HCT116 (cell line): ENCODE measurements around the gene NRGN. TPM values are rescaled to one million over a fixed set of nuclear protein-coding genes. Genes with fewer than 3 reads are reported as not detected.
A peak's percentile ranks its signal among the peaks of the same experiment; 100 is the strongest.

Source experiments
- ATAC-seq: fragments of 200-7000 bp; cut with Tn5 transposase; 2 replicates; pipeline ENCODE4 v1.9.1; 2020; ENCODE audit warnings: mild to moderate bottlenecking, moderate library complexity
- BruUV-seq: library from RNA; stranded (reverse); fragments of 400-500 nt; replicated peaks from 2 replicates; lab custom pipeline; 2021; lab: Mats Ljungman, UMichigan
- CTCF ChIA-PET: fragments of 300-600 bp; sonication (Branson Sonifier 250); formaldehyde crosslinking; loops from one replicate; lab custom pipeline; 2021; ENCODE audit warnings: antibody characterized with exemption; lab: Charles Lee
- POLR2A ChIA-PET: fragments of 300-600, 350-600 bp; sonication (Branson Sonifier 250); formaldehyde crosslinking; loops from one replicate; lab custom pipeline; 2021; ENCODE audit warnings: antibody characterized with exemption; lab: Charles Lee
- RAD21 ChIA-PET, 2 experiments: fragments of 300-600 bp; sonication (Branson Sonifier 250); formaldehyde crosslinking; loops; one replicate each; lab custom pipeline; 2023; ENCODE audit warnings: low total read pairs in 2 of 2; ENCODE audit not compliant: uncharacterized antibody in 2 of 2, unreplicated experiment in 2 of 2, low non-redundant PET in 1 of 2; lab: Charles Lee
- DNase-seq: peaks from one replicate; pipeline ENCODE4 v3.0.0-alpha.2; 2010; ENCODE audit warnings: low read depth, low spot score
- H2AFZ ChIP-seq: fragments of 200-600 bp; shearing (Covaris generic), sonication (generic); 2 replicates; pipeline ENCODE4 v1.6.1; 2017; ENCODE audit warnings: low read depth, mixed run types, mixed read lengths, antibody characterized with exemption, low read length; ENCODE audit not compliant: poor library complexity, severe bottlenecking
- H3K27ac ChIP-seq: 2 replicates; pipeline ENCODE4 v1.5.1; 2012; ENCODE audit warnings: low read depth, low read length
- H3K27me3 ChIP-seq: fragments of 200-600 bp; sonication (generic); 2 replicates; pipeline ENCODE4 v1.6.1; 2016; ENCODE audit warnings: mixed run types, low read length, mixed read lengths; ENCODE audit not compliant: insufficient read depth
- H3K36me3 ChIP-seq, 2 experiments: fragments of 200-500 bp in 1 of 2; fragments of 200-600 bp in 1 of 2; sonication (Bioruptor generic) in 1 of 2; sonication (generic) in 1 of 2; 2 replicates each; pipeline versions ENCODE4 v1.5.1 to v1.6.1; 2014 to 2016; ENCODE audit warnings: low read length in 2 of 2, inconsistent platforms in 1 of 2, mixed read lengths in 1 of 2, mixed run types in 1 of 2; ENCODE audit not compliant: insufficient read depth in 2 of 2, control insufficient read depth in 1 of 2
- H3K4me1 ChIP-seq, 2 experiments: fragments of 200-600 bp in 1 of 2; sonication (generic) in 1 of 2; 2 replicates each; pipeline versions ENCODE4 v1.5.1 to v1.6.1; 2012 to 2017; ENCODE audit warnings: low read length in 2 of 2, inconsistent platforms in 1 of 2, mild to moderate bottlenecking in 1 of 2, mixed read lengths in 1 of 2, mixed run types in 1 of 2, moderate library complexity in 1 of 2; ENCODE audit not compliant: insufficient read depth in 2 of 2, control insufficient read depth in 1 of 2
- H3K4me2 ChIP-seq: fragments of 200-600 bp; sonication (generic); 2 replicates; pipeline ENCODE4 v1.6.1; 2017; ENCODE audit warnings: mixed run types, low read length, mixed read lengths
- H3K4me3 ChIP-seq, 2 experiments: fragments of 200-600 bp in 1 of 2; sonication (generic) in 1 of 2; replicated peaks in 1 of 2; 2 replicates each; pipeline ENCODE4 v1.5.1; 2011 to 2016; ENCODE audit warnings: low read length in 2 of 2, control low read depth in 1 of 2, low read depth in 1 of 2, mild to moderate bottlenecking in 1 of 2, mixed read lengths in 1 of 2, mixed run types in 1 of 2
- H3K79me2 ChIP-seq: fragments of 200-600 bp; sonication (generic); 2 replicates; pipeline ENCODE4 v1.6.1; 2017; ENCODE audit warnings: mild to moderate bottlenecking, mixed run types, low read length, moderate library complexity, mixed read lengths; ENCODE audit not compliant: insufficient read depth
- H3K9ac ChIP-seq: fragments of 200-600 bp; sonication (generic); 2 replicates; pipeline ENCODE4 v1.6.1; 2016; ENCODE audit warnings: low read length, mixed read lengths
- H3K9me2 ChIP-seq: fragments of 200-600 bp; sonication (generic), shearing (Covaris generic); 2 replicates; pipeline ENCODE4 v1.6.1; 2017; ENCODE audit warnings: mixed run types, mild to moderate bottlenecking, moderate library complexity; ENCODE audit not compliant: insufficient read depth
- H3K9me3 ChIP-seq, 2 experiments: fragments of 200-500 bp in 1 of 2; fragments of 200-600 bp in 1 of 2; sonication (Bioruptor generic) in 1 of 2; sonication (generic) in 1 of 2; 2 replicates each; pipeline ENCODE4 v1.6.1; 2014 to 2017; ENCODE audit warnings: low read length in 2 of 2, mixed read lengths in 2 of 2, inconsistent platforms in 1 of 2, low read depth in 1 of 2, mild to moderate bottlenecking in 1 of 2, mixed run types in 1 of 2, moderate library complexity in 1 of 2; ENCODE audit not compliant: control insufficient read depth in 1 of 2, insufficient read depth in 1 of 2
- H4K20me1 ChIP-seq: fragments of 200-600 bp; sonication (generic), shearing (Covaris generic); 2 replicates; pipeline ENCODE4 v1.6.1; 2017; ENCODE audit warnings: mixed run types, mild to moderate bottlenecking, moderate library complexity; ENCODE audit not compliant: insufficient read depth
- CBX3 ChIP-seq: IDR thresholded peaks from 2 replicates; pipeline ENCODE4 v1.6.1; 2012; ENCODE audit warnings: low read depth
- EZH2phosphoT487 ChIP-seq: fragments of 200-600 bp; IDR thresholded peaks from 2 replicates; pipeline ENCODE4 v1.6.1; 2018; ENCODE audit warnings: antibody characterized with exemption, borderline replicate concordance
- POLR2AphosphoS5 ChIP-seq: IDR thresholded peaks from 2 replicates; pipeline ENCODE4 v1.6.1; 2011; ENCODE audit warnings: mild to moderate bottlenecking, low read depth, low read length, moderate library complexity
- RAD21 ChIP-seq: IDR thresholded peaks from 2 replicates; pipeline ENCODE4 v1.6.1; 2012; ENCODE audit warnings: low read depth, mild to moderate bottlenecking
- TCF7L2 ChIP-seq: IDR thresholded peaks from 2 replicates; pipeline ENCODE4 v1.7.0; 2011; ENCODE audit warnings: borderline replicate concordance, inconsistent platforms; ENCODE audit not compliant: insufficient read depth, insufficient read length; ENCODE audit errors: extremely low read depth
- YY1 ChIP-seq: IDR thresholded peaks from 2 replicates; pipeline ENCODE4 v1.6.1; 2011; ENCODE audit warnings: low read length, low read depth, moderate library complexity, mild to moderate bottlenecking; ENCODE audit not compliant: insufficient replicate concordance; ENCODE audit errors: extremely low read depth
- intact Hi-C: fragments of 100-400 bp; cut with micrococcal nuclease; formaldehyde crosslinking; loops from 2 replicates; pipeline ENCODE4 v1.10.0; 2022
- total RNA-seq: library from RNA; stranded (reverse); gene quantifications from one replicate; pipeline ENCODE4 v1.2.1, GENCODE V29; 2021; ENCODE audit not compliant: unreplicated experiment
- TF ChIP-seq, protein P1 (sequence below), 3 experiments: fragments of 200-600 bp in 1 of 3; sonication (generic) in 1 of 3; IDR thresholded peaks in 2 of 3; conservative IDR thresholded peaks in 1 of 3; 2 replicates each; pipeline ENCODE4 v1.5.1; 2012 to 2017; ENCODE audit warnings: low read depth in 2 of 3, low read length in 2 of 3, antibody characterized with exemption in 1 of 3, borderline replicate concordance in 1 of 3, control low read depth in 1 of 3, mild to moderate bottlenecking in 1 of 3, mixed read lengths in 1 of 3, mixed run types in 1 of 3, moderate library complexity in 1 of 3; ENCODE audit not compliant: insufficient read depth in 1 of 3
- TF ChIP-seq, protein P2 (sequence below): IDR thresholded peaks from 2 replicates; pipeline ENCODE4 v1.6.1; 2012

The NRGN gene
- total RNA-seq, 1 experiment from 2014 or later = 33.3 TPM

DNA sequence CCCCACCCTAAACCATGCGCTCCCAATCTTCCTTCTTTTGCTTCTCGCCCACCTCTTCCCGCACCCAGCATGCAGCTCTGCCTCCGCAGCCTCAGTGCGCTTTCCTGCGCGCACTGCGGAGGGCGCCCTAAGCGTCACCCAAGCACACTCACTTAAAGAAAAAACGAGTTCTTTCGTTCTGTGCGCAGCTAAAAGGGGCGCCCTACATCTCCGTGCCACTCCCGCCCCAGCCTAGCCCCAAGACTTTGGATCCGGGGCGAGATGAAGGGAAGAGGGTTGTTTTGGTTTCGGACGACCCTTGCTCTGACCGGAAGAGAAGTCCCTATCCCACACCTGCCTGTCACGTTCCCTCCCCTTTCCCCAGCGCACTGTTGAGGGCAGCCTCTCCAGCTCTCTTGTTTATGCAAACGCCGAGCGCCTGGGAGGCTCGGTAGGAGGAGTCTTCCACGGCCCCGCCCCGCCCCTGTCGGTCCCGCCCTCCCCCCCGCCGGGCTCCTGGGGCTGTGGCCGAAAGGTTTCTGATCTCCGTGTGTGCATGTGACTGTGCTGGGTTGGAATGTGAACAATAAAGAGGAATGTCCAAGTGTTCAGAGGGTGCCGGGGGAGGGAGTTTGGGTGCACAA lies 7.0 kb downstream of the NRGN start:
- no peaks in the 10 kb centered on the region for H3K27me3 ChIP-seq
- H3K27ac ChIP-seq = peak overlapping the region; percentile 56
- POLR2A ChIA-PET = interaction anchor here (0.8 to 1.3 kb wide), 2 partner anchors 12 to 17 kb away, joined by 3 to 5 read pairs; no protein-coding TSS in a partner anchor
- H3K4me3 ChIP-seq = peak overlapping the region; percentile 56 to 63
- ATAC-seq (peak; percentile 89), DNase-seq (peak; percentile 82)
- H3K9me3 ChIP-seq = no peaks in the 10 kb centered on the region
- CTCF ChIA-PET = interaction anchor here (1.0 to 2.0 kb wide), 9 partner anchors 12 to 102 kb away, joined by 3 to 13 read pairs (median 4); partner anchors contain the start of genes ESAM, SIAE and SPA17
- H3K36me3 ChIP-seq = no peaks in the 10 kb centered on the region
- TSS peak; percentile 25 for BruUV-seq
- no peaks in the 10 kb centered on the region for H3K79me2 ChIP-seq
- TF ChIP-seq CBX3 = peak; percentile 29
- peak; percentile 47 for TF ChIP-seq RAD21
- TF ChIP-seq YY1 = peak; percentile 41
- TF ChIP-seq TCF7L2 = no peak
- TF ChIP-seq, protein P1, sequence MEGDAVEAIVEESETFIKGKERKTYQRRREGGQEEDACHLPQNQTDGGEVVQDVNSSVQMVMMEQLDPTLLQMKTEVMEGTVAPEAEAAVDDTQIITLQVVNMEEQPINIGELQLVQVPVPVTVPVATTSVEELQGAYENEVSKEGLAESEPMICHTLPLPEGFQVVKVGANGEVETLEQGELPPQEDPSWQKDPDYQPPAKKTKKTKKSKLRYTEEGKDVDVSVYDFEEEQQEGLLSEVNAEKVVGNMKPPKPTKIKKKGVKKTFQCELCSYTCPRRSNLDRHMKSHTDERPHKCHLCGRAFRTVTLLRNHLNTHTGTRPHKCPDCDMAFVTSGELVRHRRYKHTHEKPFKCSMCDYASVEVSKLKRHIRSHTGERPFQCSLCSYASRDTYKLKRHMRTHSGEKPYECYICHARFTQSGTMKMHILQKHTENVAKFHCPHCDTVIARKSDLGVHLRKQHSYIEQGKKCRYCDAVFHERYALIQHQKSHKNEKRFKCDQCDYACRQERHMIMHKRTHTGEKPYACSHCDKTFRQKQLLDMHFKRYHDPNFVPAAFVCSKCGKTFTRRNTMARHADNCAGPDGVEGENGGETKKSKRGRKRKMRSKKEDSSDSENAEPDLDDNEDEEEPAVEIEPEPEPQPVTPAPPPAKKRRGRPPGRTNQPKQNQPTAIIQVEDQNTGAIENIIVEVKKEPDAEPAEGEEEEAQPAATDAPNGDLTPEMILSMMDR (IDR thresholded peaks at IDR 0.05 in 2 of 3, conservative IDR thresholded peaks at IDR 0.05 in 1 of 3; ENCODE audit: borderline replicate concordance in 1 of 3, insufficient read depth in 1 of 3, low read depth in 2 of 3, low read length in 2 of 3) = peak; percentile 55 to 70 (median 66); a peak in 5 of 6 replicates
- no peak for TF ChIP-seq EZH2phosphoT487
- TF ChIP-seq, protein P2, sequence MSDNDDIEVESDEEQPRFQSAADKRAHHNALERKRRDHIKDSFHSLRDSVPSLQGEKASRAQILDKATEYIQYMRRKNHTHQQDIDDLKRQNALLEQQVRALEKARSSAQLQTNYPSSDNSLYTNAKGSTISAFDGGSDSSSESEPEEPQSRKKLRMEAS = peak; percentile 44
- peak; percentile 64 for TF ChIP-seq POLR2AphosphoS5
- H3K9me2 ChIP-seq = no peaks in the 10 kb centered on the region
- H3K4me1 ChIP-seq = peaks cover 10 to 36% of the 10 kb centered on the region in 2 experiments
- RAD21 ChIA-PET = interaction anchor here (0.8 to 1.0 kb wide), 2 partner anchors 16 to 78 kb away, joined by 3 to 4 read pairs; partner anchors contain the start of gene ESAM (in 1 of the 2)
- intact Hi-C loops = loop anchor here (1.0 to 2.0 kb wide), 2 partner anchors 12 to 16 kb away; partner anchors contain the start of gene ESAM
- peak overlapping the region; percentile 48 for H2AFZ ChIP-seq
- no peaks in the 10 kb centered on the region for H4K20me1 ChIP-seq
- H3K9ac ChIP-seq = peak overlapping the region; percentile 56
- H3K4me2 ChIP-seq = peak overlapping the region; percentile 98
